A549 (cell line): ENCODE data around the gene CFAP99. TPM values are rescaled to one million over a fixed set of nuclear protein-coding genes. Genes with fewer than 3 reads are reported as not detected.
A peak's percentile ranks its signal among the peaks of the same experiment; 100 is the strongest.
"Not testable (repeated sequence)": the region's sequence is repeated elsewhere in the genome, so short reads cannot be mapped to it uniquely, and the experiment has no call there.

Source experiments
- ATAC-seq, 2 experiments: fragments of 200-7000 bp in 1 of 2; fragments of >200 bp in 1 of 2; cut with Nextera tagmentation in 1 of 2; cut with Tn5 transposase in 1 of 2; 3 replicates each; pipeline versions ENCODE4 v1.8.0 to v1.9.1; 2018 to 2020; ENCODE audit warnings: mild to moderate bottlenecking in 1 of 2, moderate library complexity in 1 of 2
- CTCF ChIA-PET: fragments of 300-600 bp; sonication (Branson Sonifier 250); formaldehyde crosslinking; extraction: SDS; loops from one replicate; lab custom pipeline; 2021; ENCODE audit warnings: antibody characterized with exemption, inconsistent platforms; lab: Yijun Ruan, JAX
- POLR2A ChIA-PET: fragments of 350-600 bp; formaldehyde crosslinking; extraction: SDS; loops from one replicate; lab custom pipeline; 2021; ENCODE audit warnings: antibody characterized with exemption, inconsistent platforms; lab: Yijun Ruan, JAX
- DNase-seq, 2 experiments: peaks; one replicate each; pipeline versions ENCODE4 v3.0.0 to v3.0.0-alpha.2; 2011 to 2016; ENCODE audit warnings: low read depth in 1 of 2, low spot score in 1 of 2
- FAIRE-seq: peaks from 2 replicates; lab custom pipeline; 2011; peaks lifted over from hg19 to GRCh38; lab: Jason Lieb, UNC
- H3K27ac ChIP-seq, 2 experiments: fragments of >200 bp; sonication (Bioruptor Twin); formaldehyde crosslinking; 3 replicates each; pipeline ENCODE4 v1.5.1; 2016 to 2017
- H3K4me1 ChIP-seq: fragments of >200 bp; sonication (Bioruptor Twin); formaldehyde crosslinking; 3 replicates; pipeline ENCODE4 v1.6.1; 2016
- H3K4me2 ChIP-seq: fragments of >200 bp; sonication (Bioruptor Twin); formaldehyde crosslinking; 3 replicates; pipeline ENCODE4 v1.6.1; 2016
- H3K4me3 ChIP-seq: fragments of >200 bp; sonication (Bioruptor Twin); formaldehyde crosslinking; 3 replicates; pipeline ENCODE4 v1.5.1; 2016
- H3K9me3 ChIP-seq: fragments of >200 bp; sonication (Bioruptor Twin); formaldehyde crosslinking; 3 replicates; pipeline ENCODE4 v1.6.1; 2016
- CEBPB ChIP-seq, 2 experiments: fragments of >200 bp in 1 of 2; sonication (Bioruptor Twin) in 1 of 2; formaldehyde crosslinking in 1 of 2; IDR thresholded peaks; 2 replicates each; pipeline ENCODE4 v1.6.1; 2012 to 2016
- CHD4 ChIP-seq: fragments of 200-600 bp; sonication (generic); IDR thresholded peaks from 2 replicates; pipeline ENCODE4 v1.6.1; 2016; ENCODE audit warnings: antibody characterized with exemption, mild to moderate bottlenecking, borderline replicate concordance
- EP300 ChIP-seq, 2 experiments: fragments of >200 bp; sonication (Bioruptor Twin); formaldehyde crosslinking; IDR thresholded peaks; 2 replicates in 1 of 2; 3 replicates in 1 of 2; pipeline ENCODE4 v1.6.1; 2016 to 2017
- GATA3 ChIP-seq: IDR thresholded peaks from 2 replicates; pipeline ENCODE4 v1.6.1; 2012; ENCODE audit warnings: borderline replicate concordance
- JUN ChIP-seq, 2 experiments: fragments of >200 bp; sonication (Bioruptor Twin); formaldehyde crosslinking; IDR thresholded peaks; 2 replicates in 1 of 2; 3 replicates in 1 of 2; pipeline ENCODE4 v1.6.1; 2016 to 2017
- MAX ChIP-seq: IDR thresholded peaks from 2 replicates; pipeline ENCODE4 v1.6.1; 2012
- MYC ChIP-seq: IDR thresholded peaks from 2 replicates; pipeline ENCODE4 v1.6.1; 2012; ENCODE audit warnings: mild to moderate bottlenecking, inconsistent platforms, low read length, improper control_type of control experiment, borderline replicate concordance
- NFE2L2 ChIP-seq: fragments of 150-350 bp; conservative IDR thresholded peaks from 2 replicates; pipeline ENCODE4 v1.6.1; 2014; ENCODE audit warnings: low read length
- NR3C1 ChIP-seq: fragments of >200 bp; sonication (Bioruptor Twin); formaldehyde crosslinking; IDR thresholded peaks from 3 replicates; pipeline ENCODE4 v1.6.1; 2017
- RARB ChIP-seq: fragments of 250-450 bp; sonication (Bioruptor Pico); IDR thresholded peaks from 2 replicates; pipeline ENCODE4 v1.8.0; 2021; ENCODE audit warnings: mild to moderate bottlenecking, moderate library complexity
- REST ChIP-seq: fragments of 200-600 bp; sonication (generic); IDR thresholded peaks from 2 replicates; pipeline ENCODE4 v1.6.1; 2016; ENCODE audit warnings: antibody characterized with exemption, mild to moderate bottlenecking, moderate library complexity
- TP53 ChIP-seq: fragments of 250-450 bp; sonication (Bioruptor Pico); IDR thresholded peaks from 2 replicates; pipeline ENCODE4 v1.5.0; 2021; ENCODE audit warnings: mild to moderate bottlenecking, moderate library complexity
- ZC3H11A ChIP-seq: fragments of 450-650 bp; IDR thresholded peaks from 2 replicates; pipeline ENCODE4 v1.6.1; 2014; ENCODE audit warnings: antibody characterized with exemption, mild to moderate bottlenecking
- WGBS: methylation state at CpG from one replicate; pipeline ENCODE4 v1.1.6; 2017; ENCODE audit errors: missing lambda C conversion rate; 5-methylcytosine and 5-hydroxymethylcytosine counted together
- polyA plus RNA-seq, 4 experiments: library from polyadenylated mRNA; depleted of rRNA in 3 of 4; stranded (reverse); fragments of >200 nt; fragmentation: RNase III in 1 of 4; extraction: RNeasy Plus Mini Kit Qiagen cat#74134 plus additional on column Dnase treatment in 1 of 4; gene quantifications; 2 replicates in 3 of 4; 3 replicates in 1 of 4; pipeline ENCODE4 v1.2.3, GENCODE V29; 2011 to 2017
- TF ChIP-seq, protein P1 (sequence below): fragments of 250-450 bp; sonication (Bioruptor Pico); IDR thresholded peaks from 2 replicates; pipeline ENCODE4 v1.5.0; 2020; ENCODE audit warnings: low read depth, mild to moderate bottlenecking, moderate library complexity
- TF ChIP-seq, protein P2 (sequence below): fragments of 450-650 bp; IDR thresholded peaks from 2 replicates; pipeline ENCODE4 v1.6.1; 2014; ENCODE audit warnings: antibody characterized with exemption
- TF ChIP-seq, protein P3 (sequence below): IDR thresholded peaks from 2 replicates; pipeline ENCODE4 v1.6.1; 2012; ENCODE audit warnings: low read depth, borderline replicate concordance
- TF ChIP-seq, protein P4 (sequence below): fragments of >200 bp; sonication (Bioruptor Twin); formaldehyde crosslinking; IDR thresholded peaks from 2 replicates; pipeline ENCODE4 v1.6.1; 2016

The CFAP99 gene
- polyA plus RNA-seq, 2 of the 4 experiments (the other 2 are of a cell fraction), result 0.09 TPM; not detected in 1

DNA sequence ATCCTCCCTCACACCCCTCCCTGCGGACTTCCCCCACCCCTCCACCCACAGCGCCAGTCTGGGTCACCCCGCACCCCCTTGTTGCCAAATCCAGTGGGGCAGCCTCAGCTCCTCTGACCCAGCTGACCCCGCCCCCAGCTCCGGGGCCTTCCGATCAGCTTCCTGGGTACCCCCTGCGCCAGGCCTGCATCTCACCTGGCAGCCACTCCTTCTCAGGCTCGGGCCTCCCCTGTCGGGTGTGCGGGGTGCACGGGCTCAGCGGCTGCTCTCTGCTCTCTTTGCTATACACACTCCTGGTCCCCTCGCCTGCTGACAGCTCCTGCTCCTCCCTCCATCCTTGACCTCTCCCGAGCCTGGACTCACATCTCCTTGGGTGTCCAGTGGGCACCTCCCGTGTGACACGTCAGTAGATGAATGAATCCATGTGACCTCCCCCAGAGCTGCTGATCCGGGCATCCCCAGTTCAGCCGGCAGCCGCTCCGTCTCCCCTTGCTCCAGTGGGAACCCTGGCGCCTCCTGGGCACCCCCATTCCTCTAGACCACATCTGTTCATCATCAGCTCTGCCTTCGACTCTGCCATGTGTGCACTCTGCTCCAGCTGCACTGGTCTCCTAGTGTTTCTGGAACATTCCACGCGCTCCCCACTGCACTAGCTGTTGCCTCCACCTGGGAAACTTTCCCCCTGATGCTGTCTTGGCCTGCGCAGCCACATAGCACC is 9.9 kb downstream of the CFAP99 start:
- Histone ChIP-seq H3K4me3 (no peak overlapping the region), H3K27ac (peak overlapping the region in 1 of 2 experiments; percentile 64; a peak in 4 of 6 replicates), H3K9me3 (no peaks in the 10 kb centered on the region), H3K4me2 (no peak overlapping the region), H3K4me1 (peaks cover 8% of the 10 kb centered on the region)
- TF ChIP-seq ZC3H11A, result no peak
- TF ChIP-seq, protein P1, sequence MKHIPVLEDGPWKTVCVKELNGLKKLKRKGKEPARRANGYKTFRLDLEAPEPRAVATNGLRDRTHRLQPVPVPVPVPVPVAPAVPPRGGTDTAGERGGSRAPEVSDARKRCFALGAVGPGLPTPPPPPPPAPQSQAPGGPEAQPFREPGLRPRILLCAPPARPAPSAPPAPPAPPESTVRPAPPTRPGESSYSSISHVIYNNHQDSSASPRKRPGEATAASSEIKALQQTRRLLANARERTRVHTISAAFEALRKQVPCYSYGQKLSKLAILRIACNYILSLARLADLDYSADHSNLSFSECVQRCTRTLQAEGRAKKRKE (CRISPR knock-in tag), result no peak
- TF ChIP-seq, protein P2, sequence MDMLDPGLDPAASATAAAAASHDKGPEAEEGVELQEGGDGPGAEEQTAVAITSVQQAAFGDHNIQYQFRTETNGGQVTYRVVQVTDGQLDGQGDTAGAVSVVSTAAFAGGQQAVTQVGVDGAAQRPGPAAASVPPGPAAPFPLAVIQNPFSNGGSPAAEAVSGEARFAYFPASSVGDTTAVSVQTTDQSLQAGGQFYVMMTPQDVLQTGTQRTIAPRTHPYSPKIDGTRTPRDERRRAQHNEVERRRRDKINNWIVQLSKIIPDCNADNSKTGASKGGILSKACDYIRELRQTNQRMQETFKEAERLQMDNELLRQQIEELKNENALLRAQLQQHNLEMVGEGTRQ, result no peak
- TF ChIP-seq RARB (CRISPR knock-in tag), result no peak
- TF ChIP-seq TP53 (CRISPR knock-in tag), result no peak
- TF ChIP-seq MYC, result no peak
- TF ChIP-seq, protein P3, sequence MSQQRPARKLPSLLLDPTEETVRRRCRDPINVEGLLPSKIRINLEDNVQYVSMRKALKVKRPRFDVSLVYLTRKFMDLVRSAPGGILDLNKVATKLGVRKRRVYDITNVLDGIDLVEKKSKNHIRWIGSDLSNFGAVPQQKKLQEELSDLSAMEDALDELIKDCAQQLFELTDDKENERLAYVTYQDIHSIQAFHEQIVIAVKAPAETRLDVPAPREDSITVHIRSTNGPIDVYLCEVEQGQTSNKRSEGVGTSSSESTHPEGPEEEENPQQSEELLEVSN, result no peak
- no peak for TF ChIP-seq NFE2L2
- TF ChIP-seq CHD4, result no peak
- no peak for TF ChIP-seq NR3C1
- FAIRE-seq, result no peak
- ATAC-seq, result peak in 1 of 2 experiments; percentile 23; a peak in 3 of 6 replicates
- WGBS, result 86% methylated on average over 16 of the region's 25 CpGs
- DNase-seq, result no peak
- ChIA-PET POLR2A (no interaction called here), CTCF (interaction anchor here (0.9 to 3.0 kb wide), 5 partner anchors 8 to 15 kb away, joined by 3 to 13 read pairs (median 5); partner anchors contain the start of gene CFAP99)

DNA sequence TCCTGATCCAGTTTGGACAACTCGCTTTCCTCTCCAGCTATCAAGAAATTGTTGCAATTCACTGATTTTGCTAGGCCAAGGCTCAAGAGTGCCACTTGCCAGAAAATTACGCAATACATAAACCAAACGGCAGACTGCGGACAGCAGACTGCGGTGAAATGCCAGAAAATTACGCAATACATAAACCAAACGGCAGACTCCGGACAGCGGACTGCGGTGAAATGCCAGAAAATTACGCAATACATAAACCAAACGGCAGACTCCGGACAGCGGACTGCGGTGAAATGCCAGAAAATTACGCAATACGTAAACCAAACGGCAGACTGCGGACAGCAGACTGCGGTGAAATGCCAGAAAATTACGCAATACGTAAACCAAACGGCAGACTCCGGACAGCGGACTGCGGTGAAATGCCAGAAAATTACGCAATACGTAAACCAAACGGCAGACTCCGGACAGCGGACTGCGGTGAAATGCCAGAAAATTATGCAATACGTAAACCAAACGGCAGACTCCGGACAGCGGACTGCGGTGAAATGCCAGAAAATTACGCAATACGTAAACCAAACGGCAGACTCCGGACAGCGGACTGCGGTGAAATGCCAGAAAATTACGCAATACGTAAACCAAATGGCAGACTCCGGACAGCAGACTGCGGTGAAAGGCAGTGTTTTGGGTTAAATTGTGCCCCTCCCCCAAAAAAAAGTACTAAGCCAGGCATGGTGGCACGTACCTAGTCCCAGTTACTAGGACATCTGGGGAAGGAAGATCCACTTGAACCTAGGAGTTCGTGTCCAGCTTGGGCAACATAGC is 11.4 kb downstream of the CFAP99 start:
- FAIRE-seq, H3K4me3 ChIP-seq, DNase-seq, H3K4me1 ChIP-seq, H3K9me3 ChIP-seq, POLR2A ChIA-PET, CTCF ChIA-PET, ATAC-seq: not testable (repeated sequence)
- TF ChIP-seq REST (peak; percentile 25; the same call in 1 of the 2 replicates), JUN (IDR thresholded peaks at IDR 0.05) (peak in 1 of 2 experiments; percentile 38; a peak in 1 of 5 replicates), GATA3 (peak; percentile 20; the same call in 1 of the 2 replicates), EP300 (IDR thresholded peaks at IDR 0.05) (0 out of 5 replicates have a peak, but pooled peaks of 1 of the 2 experiments have one; percentile 16), CEBPB (IDR thresholded peaks at IDR 0.05) (peak; percentile 94 to 97), MAX (peak; percentile 26; the same call in 1 of the 2 replicates)
- TF ChIP-seq, protein P4, sequence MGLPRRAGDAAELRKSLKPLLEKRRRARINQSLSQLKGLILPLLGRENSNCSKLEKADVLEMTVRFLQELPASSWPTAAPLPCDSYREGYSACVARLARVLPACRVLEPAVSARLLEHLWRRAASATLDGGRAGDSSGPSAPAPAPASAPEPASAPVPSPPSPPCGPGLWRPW, result peak; percentile 95; the same call in 1 of the 2 replicates
- Histone ChIP-seq H3K27ac (peak overlapping the region; percentile 61 to 85; a peak in 4 of 6 replicates), H3K4me2 (peak overlapping the region; percentile 45)
- WGBS, result 3% methylated on average over 34 of the region's 49 CpGs
